IMR-90 (cell line): ENCODE measurements around the gene TMC1. TPM values are rescaled to one million over a fixed set of nuclear protein-coding genes. Genes with fewer than 3 reads are reported as not detected.
A peak's percentile ranks its signal among the peaks of the same experiment; 100 is the strongest.

Source experiments
- ATAC-seq: fragments of 200-7000 bp; cut with Tn5 transposase; 2 replicates; pipeline ENCODE4 v1.9.1; 2020; ENCODE audit warnings: low read depth, mild to moderate bottlenecking, moderate library complexity
- BruUV-seq: library from RNA; stranded (reverse); fragments of 400-500 nt; replicated peaks from 2 replicates; lab custom pipeline; 2021; lab: Mats Ljungman, UMichigan
- CTCF ChIA-PET: fragments of 300-600 bp; formaldehyde crosslinking; extraction: SDS; loops from one replicate; lab custom pipeline; 2021; ENCODE audit warnings: antibody characterized with exemption; lab: Yijun Ruan, JAX
- POLR2A ChIA-PET: fragments of 300-600 bp; sonication (Branson Sonifier 250); formaldehyde crosslinking; loops from one replicate; lab custom pipeline; 2022; ENCODE audit warnings: antibody characterized with exemption; ENCODE audit not compliant: unreplicated experiment; lab: Charles Lee
- DNase-seq: peaks from one replicate; pipeline ENCODE4 v3.0.0; 2013
- H2AFZ ChIP-seq: replicated peaks from 2 replicates; pipeline ENCODE3; 2013; ENCODE audit warnings: low read length, mild to moderate bottlenecking; ENCODE audit not compliant: poor library complexity
- H2AK5ac ChIP-seq: 2 replicates; pipeline ENCODE4 v1.6.1; 2013; ENCODE audit warnings: low read depth, low read length, inconsistent platforms
- H2AK9ac ChIP-seq: replicated peaks from 2 replicates; pipeline ENCODE3; 2013; ENCODE audit warnings: mild to moderate bottlenecking, low read depth, low read length, moderate library complexity; ENCODE audit not compliant: poor library complexity
- H2BK120ac ChIP-seq: 2 replicates; pipeline ENCODE4 v1.6.1; 2013; ENCODE audit warnings: low read depth, low read length, inconsistent platforms
- H2BK15ac ChIP-seq: 3 replicates; pipeline ENCODE4 v1.6.1; 2013; ENCODE audit warnings: low read depth, low read length, inconsistent platforms
- H2BK20ac ChIP-seq: 2 replicates; pipeline ENCODE4 v1.6.1; 2013; ENCODE audit warnings: low read depth, mild to moderate bottlenecking, inconsistent platforms, low read length, moderate library complexity
- H2BK5ac ChIP-seq: 2 replicates; pipeline ENCODE4 v1.6.1; 2013; ENCODE audit warnings: mild to moderate bottlenecking, low read depth, low read length, inconsistent platforms; ENCODE audit not compliant: poor library complexity, severe bottlenecking
- H3K14ac ChIP-seq: replicated peaks from 2 replicates; pipeline ENCODE4 v1.6.1; 2013; ENCODE audit warnings: low read depth, low read length, inconsistent platforms
- H3K18ac ChIP-seq: 2 replicates; pipeline ENCODE4 v1.6.1; 2013; ENCODE audit warnings: low read depth, low read length, control low read depth
- H3K23ac ChIP-seq: 2 replicates; pipeline ENCODE4 v1.6.1; 2013; ENCODE audit warnings: low read depth, low read length, inconsistent platforms
- H3K27ac ChIP-seq: 2 replicates; pipeline ENCODE4 v1.5.1; 2013; ENCODE audit warnings: mild to moderate bottlenecking, control low read depth, low read length; ENCODE audit not compliant: insufficient read depth
- H3K27me3 ChIP-seq: 2 replicates; pipeline ENCODE4 v1.6.1; 2013; ENCODE audit warnings: low read length; ENCODE audit not compliant: control insufficient read depth, insufficient read depth
- H3K36me3 ChIP-seq: 2 replicates; pipeline ENCODE4 v1.6.1; 2013; ENCODE audit warnings: low read length, mixed read lengths; ENCODE audit not compliant: control insufficient read depth, insufficient read depth
- H3K4ac ChIP-seq: 2 replicates; pipeline ENCODE4 v1.6.1; 2013; ENCODE audit warnings: low read depth, low read length, inconsistent platforms
- H3K4me1 ChIP-seq: 2 replicates; pipeline ENCODE4 v1.6.1; 2013; ENCODE audit warnings: low read length, mixed read lengths; ENCODE audit not compliant: control insufficient read depth, insufficient read depth
- H3K4me2 ChIP-seq: 2 replicates; pipeline ENCODE4 v1.6.1; 2013; ENCODE audit warnings: low read depth, mild to moderate bottlenecking, control low read depth, low read length, moderate library complexity
- H3K4me3 ChIP-seq: 2 replicates; pipeline ENCODE4 v1.5.1; 2013; ENCODE audit warnings: low read depth, mild to moderate bottlenecking, control low read depth, low read length, moderate library complexity; ENCODE audit not compliant: insufficient read depth
- H3K56ac ChIP-seq: 2 replicates; pipeline ENCODE4 v1.6.1; 2013; ENCODE audit warnings: low read length, inconsistent platforms; ENCODE audit not compliant: insufficient read depth; ENCODE audit errors: extremely low read depth
- H3K79me1 ChIP-seq, 2 experiments: 2 replicates each; pipeline ENCODE4 v1.6.1; 2013; ENCODE audit warnings: low read length in 2 of 2, inconsistent platforms in 1 of 2, low read depth in 1 of 2
- H3K9ac ChIP-seq: 2 replicates; pipeline ENCODE4 v1.6.1; 2013; ENCODE audit warnings: low read depth, low read length, control low read depth
- H3K9me1 ChIP-seq: 2 replicates; pipeline ENCODE4 v1.6.1; 2013; ENCODE audit warnings: low read length, inconsistent platforms; ENCODE audit not compliant: insufficient read depth
- H3K9me3 ChIP-seq: 2 replicates; pipeline ENCODE4 v1.6.1; 2013; ENCODE audit warnings: low read length; ENCODE audit not compliant: control insufficient read depth, insufficient read depth
- H4K20me1 ChIP-seq: 2 replicates; pipeline ENCODE4 v1.6.1; 2013; ENCODE audit warnings: low read length, inconsistent platforms; ENCODE audit not compliant: insufficient read depth
- H4K5ac ChIP-seq: 2 replicates; pipeline ENCODE4 v1.6.1; 2013; ENCODE audit warnings: mild to moderate bottlenecking, low read depth, low read length, control low read depth
- H4K8ac ChIP-seq, 2 experiments: 2 replicates each; pipeline ENCODE4 v1.6.1; 2013; ENCODE audit warnings: low read depth in 2 of 2, low read length in 2 of 2, control low read depth in 1 of 2, inconsistent platforms in 1 of 2
- H4K91ac ChIP-seq: 2 replicates; pipeline ENCODE4 v1.6.1; 2013; ENCODE audit warnings: low read depth, low read length, inconsistent platforms; ENCODE audit not compliant: insufficient read depth
- CEBPB ChIP-seq: IDR thresholded peaks from 2 replicates; pipeline ENCODE4 v1.6.1; 2012; ENCODE audit warnings: low read depth, low read length, improper control_type of control experiment
- CHD1 ChIP-seq: IDR thresholded peaks from 2 replicates; pipeline ENCODE4 v1.6.1; 2012; ENCODE audit warnings: low read depth, low read length, improper control_type of control experiment
- FOS ChIP-seq: fragments of 150-350 bp; IDR thresholded peaks from 2 replicates; pipeline ENCODE4 v1.6.1; 2016; ENCODE audit warnings: low read depth, low read length
- MAFK ChIP-seq: IDR thresholded peaks from 2 replicates; pipeline ENCODE4 v1.6.1; 2012; ENCODE audit warnings: low read depth, low read length, improper control_type of control experiment
- MAZ ChIP-seq: IDR thresholded peaks from 2 replicates; pipeline ENCODE4 v1.6.1; 2012; ENCODE audit warnings: low read depth, mild to moderate bottlenecking, low read length, improper control_type of control experiment, moderate library complexity, borderline replicate concordance
- MXI1 ChIP-seq: IDR thresholded peaks from 2 replicates; pipeline ENCODE4 v1.6.1; 2012; ENCODE audit warnings: low read depth, mild to moderate bottlenecking, low read length, moderate library complexity, borderline replicate concordance
- NFE2L2 ChIP-seq: fragments of 150-350 bp; IDR thresholded peaks from 2 replicates; pipeline ENCODE4 v1.6.1; 2016; ENCODE audit warnings: low read depth, mild to moderate bottlenecking, low read length
- POLR2A ChIP-seq: IDR thresholded peaks from 2 replicates; pipeline ENCODE4 v1.6.1; 2012; ENCODE audit warnings: mild to moderate bottlenecking, low read depth, low read length
- RAD21 ChIP-seq: IDR thresholded peaks from 2 replicates; pipeline ENCODE4 v1.6.1; 2012; ENCODE audit warnings: low read length, improper control_type of control experiment
- RCOR1 ChIP-seq: IDR thresholded peaks from 2 replicates; pipeline ENCODE4 v1.6.1; 2012; ENCODE audit warnings: mild to moderate bottlenecking, low read length, improper control_type of control experiment; ENCODE audit not compliant: insufficient replicate concordance
- RFX5 ChIP-seq: IDR thresholded peaks from 2 replicates; pipeline ENCODE4 v1.8.0; 2012; ENCODE audit warnings: low read depth, mild to moderate bottlenecking, low read length, moderate library complexity
- SMC3 ChIP-seq: fragments of 150-350 bp; IDR thresholded peaks from 2 replicates; pipeline ENCODE4 v1.6.1; 2016; ENCODE audit warnings: low read depth, mild to moderate bottlenecking, antibody characterized with exemption, low read length, moderate library complexity
- WGBS, 2 experiments: methylation state at CpG; one replicate each; pipeline versions ENCODE4 v1.1.5 to v1.1.7; 2013; ENCODE audit warnings: missing lambda C conversion rate in 2 of 2; ENCODE audit not compliant: insufficient read length in 1 of 2; ENCODE audit errors: extremely low coverage in 2 of 2; 5-methylcytosine and 5-hydroxymethylcytosine counted together
- dilution Hi-C: fragments of 300-500 bp; cut with HindIII; formaldehyde crosslinking; loops from one replicate; pipeline ENCODE4 v1.14.3; 2018; ENCODE audit warnings: low sequenced_read_pairs; ENCODE audit not compliant: unreplicated experiment
- in situ Hi-C: fragments of 300-500 bp; cut with MboI; formaldehyde crosslinking; loops from 3 replicates; pipeline ENCODE4 v1.14.3; 2019; ENCODE audit warnings: low sequenced_read_pairs, inconsistent platforms, mixed read lengths
- intact Hi-C: fragments of 100-400 bp; cut with micrococcal nuclease; formaldehyde crosslinking; loops from 2 replicates; pipeline ENCODE4 v1.10.0; 2022
- polyA plus RNA-seq, 3 experiments: library from polyadenylated mRNA; depleted of rRNA; stranded (reverse); fragments of >200 nt; gene quantifications; 2 replicates each; pipeline ENCODE4 v1.2.3, GENCODE V29; 2012; ENCODE audit warnings: low replicate concordance in 1 of 3
- total RNA-seq: library from RNA; depleted of rRNA; stranded (reverse); fragments of >200 nt; gene quantifications from 2 replicates; pipeline ENCODE4 v1.2.3, GENCODE V29; 2012
- TF ChIP-seq, protein P1 (sequence below): fragments of 150-350 bp; IDR thresholded peaks from 2 replicates; pipeline ENCODE4 v1.6.1; 2017; ENCODE audit warnings: mild to moderate bottlenecking, antibody characterized with exemption, low read length, low read depth
- TF ChIP-seq, protein P2 (sequence below): conservative IDR thresholded peaks from 2 replicates; pipeline ENCODE4 v1.5.1; 2012; ENCODE audit warnings: mild to moderate bottlenecking, low read depth, low read length, improper control_type of control experiment
- TF ChIP-seq, protein P3 (sequence below): fragments of 150-350 bp; IDR thresholded peaks from 2 replicates; pipeline ENCODE4 v1.6.1; 2016; ENCODE audit warnings: low read depth, mild to moderate bottlenecking, low read length, moderate library complexity, borderline replicate concordance

The TMC1 gene
- total and polyA plus RNA-seq, 2 of the 4 experiments (the other 2 are of a cell fraction) = not detected

DNA sequence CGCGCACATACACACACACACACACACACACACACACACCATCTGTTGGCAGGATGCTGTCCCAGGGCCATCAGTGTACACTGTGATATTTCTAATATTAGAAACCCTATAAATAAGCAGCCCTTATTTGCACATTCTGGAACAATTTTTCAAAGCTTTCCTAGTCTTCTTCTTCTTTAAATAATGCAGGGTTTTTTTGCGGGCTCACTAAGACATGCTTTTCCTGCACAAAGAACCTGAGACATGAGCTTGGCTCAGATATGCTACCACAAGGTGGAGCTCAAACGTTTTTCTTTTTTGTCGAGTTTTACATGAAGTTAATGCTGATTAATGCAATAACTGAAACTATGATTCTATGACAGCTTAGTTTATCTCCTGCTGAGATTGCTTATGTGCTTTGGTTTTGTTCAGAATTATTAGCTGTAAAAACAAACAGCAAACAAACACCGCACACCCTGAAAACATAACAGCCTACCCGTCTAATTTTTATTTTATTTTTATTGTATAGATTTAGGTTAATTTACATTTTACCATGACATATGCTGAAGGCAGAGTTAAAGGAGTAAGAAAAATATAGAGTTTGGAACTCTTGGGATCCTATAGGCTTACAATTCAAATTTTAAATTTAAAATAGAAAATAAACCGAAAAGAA lies 335.7 kb downstream of the TMC1 start:
- no peak overlapping the region for H2BK120ac ChIP-seq
- no peak overlapping the region for H2AK5ac ChIP-seq
- no peak overlapping the region for H3K9ac ChIP-seq
- DNase-seq (peak; percentile 56), ATAC-seq (peak; percentile 69)
- H2AFZ ChIP-seq = no peak overlapping the region
- no peak overlapping the region for H2BK15ac ChIP-seq
- intact Hi-C loops (loop anchor here (1.0 to 2.0 kb wide), 3 partner anchors 166 to 328 kb away; no protein-coding TSS in a partner anchor), in situ Hi-C loops (loop anchor here (10.0 kb wide), 2 partner anchors 168 to 328 kb away; no protein-coding TSS in a partner anchor), dilution Hi-C loops (no loop called here)
- H3K9me1 ChIP-seq = no peaks in the 10 kb centered on the region
- no peak overlapping the region for H4K8ac ChIP-seq
- ChIA-PET CTCF (interaction anchor here (0.6 to 1.9 kb wide), 12 partner anchors 11 to 1664 kb away, joined by 3 to 6 read pairs (median 4); no protein-coding TSS in a partner anchor), POLR2A (no interaction called here)
- H3K18ac ChIP-seq = no peak overlapping the region
- H4K91ac ChIP-seq = no peak overlapping the region
- H3K9me3 ChIP-seq = no peaks in the 10 kb centered on the region
- H3K4me3 ChIP-seq = no peak overlapping the region
- H3K4me1 ChIP-seq = no peaks in the 10 kb centered on the region; the same call in 1 of the 2 replicates
- H3K36me3 ChIP-seq = no peaks in the 10 kb centered on the region
- no peak overlapping the region for H3K27ac ChIP-seq
- H2BK5ac ChIP-seq = no peak overlapping the region
- H4K20me1 ChIP-seq = no peaks in the 10 kb centered on the region
- H4K5ac ChIP-seq = no peak overlapping the region
- H2AK9ac ChIP-seq = no peak overlapping the region
- no TSS peak for BruUV-seq
- no peak overlapping the region for H3K4ac ChIP-seq
- no peak overlapping the region for H3K4me2 ChIP-seq
- no peaks in the 10 kb centered on the region for H3K79me1 ChIP-seq
- no peak overlapping the region for H3K56ac ChIP-seq
- no peak overlapping the region for H3K23ac ChIP-seq
- no peaks in the 10 kb centered on the region for H3K27me3 ChIP-seq
- no peak overlapping the region for H3K14ac ChIP-seq
- no CpG with 5 or more reads among the region's 8 CpGs for WGBS, 2 experiments
- H2BK20ac ChIP-seq = no peak overlapping the region
- no peak for TF ChIP-seq CHD1
- peak; percentile 33; the same call in 1 of the 2 replicates for TF ChIP-seq RAD21
- TF ChIP-seq POLR2A = no peak
- no peak for TF ChIP-seq NFE2L2
- TF ChIP-seq, protein P1, sequence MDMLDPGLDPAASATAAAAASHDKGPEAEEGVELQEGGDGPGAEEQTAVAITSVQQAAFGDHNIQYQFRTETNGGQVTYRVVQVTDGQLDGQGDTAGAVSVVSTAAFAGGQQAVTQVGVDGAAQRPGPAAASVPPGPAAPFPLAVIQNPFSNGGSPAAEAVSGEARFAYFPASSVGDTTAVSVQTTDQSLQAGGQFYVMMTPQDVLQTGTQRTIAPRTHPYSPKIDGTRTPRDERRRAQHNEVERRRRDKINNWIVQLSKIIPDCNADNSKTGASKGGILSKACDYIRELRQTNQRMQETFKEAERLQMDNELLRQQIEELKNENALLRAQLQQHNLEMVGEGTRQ = no peak
- TF ChIP-seq SMC3 = peak; percentile 55
- TF ChIP-seq MAZ = no peak
- TF ChIP-seq, protein P2, sequence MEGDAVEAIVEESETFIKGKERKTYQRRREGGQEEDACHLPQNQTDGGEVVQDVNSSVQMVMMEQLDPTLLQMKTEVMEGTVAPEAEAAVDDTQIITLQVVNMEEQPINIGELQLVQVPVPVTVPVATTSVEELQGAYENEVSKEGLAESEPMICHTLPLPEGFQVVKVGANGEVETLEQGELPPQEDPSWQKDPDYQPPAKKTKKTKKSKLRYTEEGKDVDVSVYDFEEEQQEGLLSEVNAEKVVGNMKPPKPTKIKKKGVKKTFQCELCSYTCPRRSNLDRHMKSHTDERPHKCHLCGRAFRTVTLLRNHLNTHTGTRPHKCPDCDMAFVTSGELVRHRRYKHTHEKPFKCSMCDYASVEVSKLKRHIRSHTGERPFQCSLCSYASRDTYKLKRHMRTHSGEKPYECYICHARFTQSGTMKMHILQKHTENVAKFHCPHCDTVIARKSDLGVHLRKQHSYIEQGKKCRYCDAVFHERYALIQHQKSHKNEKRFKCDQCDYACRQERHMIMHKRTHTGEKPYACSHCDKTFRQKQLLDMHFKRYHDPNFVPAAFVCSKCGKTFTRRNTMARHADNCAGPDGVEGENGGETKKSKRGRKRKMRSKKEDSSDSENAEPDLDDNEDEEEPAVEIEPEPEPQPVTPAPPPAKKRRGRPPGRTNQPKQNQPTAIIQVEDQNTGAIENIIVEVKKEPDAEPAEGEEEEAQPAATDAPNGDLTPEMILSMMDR = peak; percentile 50
- TF ChIP-seq FOS = no peak
- no peak for TF ChIP-seq RCOR1
- TF ChIP-seq, protein P3, sequence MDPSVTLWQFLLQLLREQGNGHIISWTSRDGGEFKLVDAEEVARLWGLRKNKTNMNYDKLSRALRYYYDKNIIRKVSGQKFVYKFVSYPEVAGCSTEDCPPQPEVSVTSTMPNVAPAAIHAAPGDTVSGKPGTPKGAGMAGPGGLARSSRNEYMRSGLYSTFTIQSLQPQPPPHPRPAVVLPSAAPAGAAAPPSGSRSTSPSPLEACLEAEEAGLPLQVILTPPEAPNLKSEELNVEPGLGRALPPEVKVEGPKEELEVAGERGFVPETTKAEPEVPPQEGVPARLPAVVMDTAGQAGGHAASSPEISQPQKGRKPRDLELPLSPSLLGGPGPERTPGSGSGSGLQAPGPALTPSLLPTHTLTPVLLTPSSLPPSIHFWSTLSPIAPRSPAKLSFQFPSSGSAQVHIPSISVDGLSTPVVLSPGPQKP = no peak
- TF ChIP-seq RFX5 = no peak
- no peak for TF ChIP-seq CEBPB
- no peak for TF ChIP-seq MXI1
- peak; percentile 69 for TF ChIP-seq MAFK
